CD8-positive, alpha-beta memory T cell (primary cell): ENCODE data around the gene ZNF93. TPM values are rescaled to one million over a fixed set of nuclear protein-coding genes. Genes with fewer than 3 reads are reported as not detected.
"Not testable (repeated sequence)": the region's sequence is repeated elsewhere in the genome, so short reads cannot be mapped to it uniquely, and the experiment has no call there.

Source experiments
- CTCF ChIA-PET: fragments of 350-600 bp; sonication (Branson Sonifier 250); formaldehyde crosslinking; loops from one replicate; lab custom pipeline; 2021; ENCODE audit warnings: antibody characterized with exemption; lab: Charles Lee
- POLR2A ChIA-PET: fragments of 350-600 bp; sonication (Branson Sonifier 250); formaldehyde crosslinking; loops from one replicate; lab custom pipeline; 2021; ENCODE audit warnings: antibody characterized with exemption; lab: Charles Lee
- DNase-seq, 5 donors: peaks; one replicate each; pipeline versions ENCODE4 v3.0.0 to v3.0.0-alpha.2; 2020 to 2022; ENCODE audit warnings: mixed read lengths in 1 of 5
- H3K27ac ChIP-seq: one replicate; pipeline ENCODE4 v1.7.0; 2013; ENCODE audit warnings: low read depth, mild to moderate bottlenecking, low read length, moderate library complexity
- H3K27me3 ChIP-seq: 2 replicates; pipeline ENCODE4 v1.7.0; 2013; ENCODE audit warnings: low read length, mild to moderate bottlenecking; ENCODE audit not compliant: insufficient read depth, poor library complexity, severe bottlenecking
- H3K36me3 ChIP-seq: 2 replicates; pipeline ENCODE4 v1.7.0; 2013; ENCODE audit warnings: mild to moderate bottlenecking, low read length, moderate library complexity; ENCODE audit not compliant: insufficient read depth
- H3K4me1 ChIP-seq: 2 replicates; pipeline ENCODE4 v1.7.0; 2013; ENCODE audit warnings: mild to moderate bottlenecking, low read length, moderate library complexity; ENCODE audit not compliant: insufficient read depth
- H3K4me3 ChIP-seq: 2 replicates; pipeline ENCODE4 v1.7.0; 2013; ENCODE audit warnings: mild to moderate bottlenecking, low read length
- H3K9me3 ChIP-seq: 2 replicates; pipeline ENCODE4 v1.7.0; 2013; ENCODE audit warnings: mild to moderate bottlenecking, low read length
- H3K27ac Mint-ChIP-seq, 8 donors: one replicate each; pipeline ENCODE4 v1.8.0; 2020 to 2021; ENCODE audit warnings: mixed read lengths in 8 of 8, mild to moderate bottlenecking in 6 of 8, inconsistent platforms in 3 of 8, moderate library complexity in 3 of 8
- H3K27me3 Mint-ChIP-seq, 2 donors: one replicate each; pipeline ENCODE4 v1.8.0; 2020 to 2021; ENCODE audit warnings: mixed read lengths in 2 of 2, mild to moderate bottlenecking in 1 of 2, moderate library complexity in 1 of 2
- H3K36me3 Mint-ChIP-seq, 3 donors: one replicate each; pipeline ENCODE4 v1.8.0; 2020 to 2021; ENCODE audit warnings: mixed read lengths in 3 of 3, inconsistent platforms in 1 of 3, mild to moderate bottlenecking in 1 of 3
- H3K4me1 Mint-ChIP-seq, 3 donors: one replicate each; pipeline ENCODE4 v1.8.0; 2020 to 2021; ENCODE audit warnings: mixed read lengths in 3 of 3, inconsistent platforms in 1 of 3, mild to moderate bottlenecking in 1 of 3
- H3K4me3 Mint-ChIP-seq, 7 donors: one replicate each; pipeline ENCODE4 v1.8.0; 2020 to 2021; ENCODE audit warnings: mixed read lengths in 7 of 7, mild to moderate bottlenecking in 6 of 7, moderate library complexity in 4 of 7, inconsistent platforms in 2 of 7
- H3K9me3 Mint-ChIP-seq, 5 donors: one replicate each; pipeline ENCODE4 v1.8.0; 2020 to 2022; ENCODE audit warnings: mixed read lengths in 5 of 5, mild to moderate bottlenecking in 3 of 5, moderate library complexity in 2 of 5, inconsistent platforms in 1 of 5
- polyA plus RNA-seq: library from polyadenylated mRNA; unstranded; fragments of 300-500 nt; fragmentation: Illumina TruSeq; gene quantifications from one replicate; pipeline ENCODE4 v1.2.3, GENCODE V29; 2021
- total RNA-seq, 2 experiments: library from RNA; stranded (reverse); gene quantifications; one replicate each; pipeline ENCODE4 v1.2.3, GENCODE V29; 2021

The ZNF93 gene
- total and polyA plus RNA-seq, 3 experiments from 2014 or later, result 7.9 to 9.1 (median 8.6) TPM

DNA sequence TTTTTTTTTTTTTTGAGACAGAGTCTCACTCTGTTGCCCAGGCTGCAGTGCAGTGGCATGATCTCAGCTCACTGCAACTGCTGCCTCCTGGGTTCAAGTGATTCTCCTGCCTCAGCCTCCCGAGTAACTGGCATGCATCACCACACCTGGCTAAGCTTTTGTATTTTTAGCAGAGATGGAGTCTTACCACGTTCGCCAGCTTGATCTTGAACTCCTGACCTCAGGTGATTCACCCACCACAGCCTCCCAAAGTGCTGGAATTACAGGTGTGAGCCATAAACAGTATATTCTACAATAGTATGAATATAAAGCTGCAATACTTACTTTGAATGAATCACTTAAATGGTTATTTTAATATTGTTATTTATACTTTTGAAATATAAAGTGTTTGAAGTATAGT, 6.8 kb downstream of the ZNF93 start:
- H3K9me3 Mint-ChIP-seq, H3K4me3 ChIP-seq, H3K9me3 ChIP-seq, H3K36me3 ChIP-seq, DNase-seq, H3K27me3 Mint-ChIP-seq, H3K36me3 Mint-ChIP-seq, H3K4me1 ChIP-seq, POLR2A ChIA-PET, H3K4me3 Mint-ChIP-seq, H3K27me3 ChIP-seq, H3K27ac ChIP-seq, CTCF ChIA-PET: not testable (repeated sequence)
- H3K4me1 Mint-ChIP-seq, result peaks cover 15 to 34% (median 18%) of the 10 kb centered on the region in 3 donors
- H3K27ac Mint-ChIP-seq, result peak overlapping the region in 1 of 8 donors; percentile 38

DNA sequence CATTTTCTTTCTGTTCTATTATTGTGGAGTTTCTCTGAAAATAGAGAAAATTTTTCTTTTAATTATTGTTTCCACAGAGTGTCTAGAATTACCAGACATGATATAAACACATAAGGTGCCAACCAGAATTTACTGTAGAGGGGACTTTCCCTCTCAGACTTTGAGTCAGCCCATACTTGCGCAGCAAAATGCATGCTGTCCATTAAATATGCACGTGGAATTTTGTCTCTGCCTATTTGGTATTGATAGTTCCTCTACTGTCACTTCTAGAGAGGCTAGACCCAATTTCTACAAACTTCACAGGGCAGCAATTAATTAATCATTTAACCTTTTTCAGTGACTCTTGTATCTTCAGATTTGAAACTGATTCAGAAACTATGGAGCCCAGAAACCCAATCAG, 8.9 kb downstream of the ZNF93 start:
- Histone ChIP-seq H3K9me3 (no peaks in the 10 kb centered on the region), H3K4me3 (no peak overlapping the region), H3K27ac (no peak overlapping the region), H3K36me3 (no peaks in the 10 kb centered on the region), H3K4me1 (no peaks in the 10 kb centered on the region), H3K27me3 (no peaks in the 10 kb centered on the region)
- H3K27me3 Mint-ChIP-seq, result no peaks in the 10 kb centered on the region
- ChIA-PET CTCF (no interaction called here), POLR2A (no interaction called here)
- H3K9me3 Mint-ChIP-seq, result peaks cover 0 to 1% (median 0%) of the 10 kb centered on the region in 5 donors
- no peak overlapping the region for H3K4me3 Mint-ChIP-seq
- H3K27ac Mint-ChIP-seq, result no peak overlapping the region
- peaks cover 0 to 6% (median 4%) of the 10 kb centered on the region in 3 donors for H3K36me3 Mint-ChIP-seq
- H3K4me1 Mint-ChIP-seq, result peaks cover 9 to 26% (median 11%) of the 10 kb centered on the region in 3 donors
- DNase-seq, result no peak

DNA sequence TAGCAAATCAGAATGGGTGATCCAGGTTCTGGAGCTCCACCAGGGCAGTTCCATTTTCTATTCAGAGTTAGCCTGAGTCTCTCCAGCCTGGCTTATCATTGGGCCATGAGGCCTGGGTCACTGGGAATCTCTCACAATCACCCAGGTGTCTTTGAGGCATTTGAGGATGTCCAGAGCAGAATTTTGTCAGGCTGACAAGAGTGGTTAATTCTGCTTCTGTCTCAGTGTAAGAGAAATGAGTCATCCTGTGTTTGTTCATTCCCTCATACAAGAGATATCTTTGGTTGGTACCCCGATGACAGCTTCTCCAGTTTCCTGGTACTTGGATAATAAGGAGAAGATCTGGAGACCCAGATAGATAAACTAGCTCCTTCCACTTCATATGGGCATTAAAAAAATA, 10.4 kb downstream of the ZNF93 start:
- Histone ChIP-seq H3K27me3 (no peaks in the 10 kb centered on the region), H3K27ac (no peak overlapping the region), H3K4me3 (no peak overlapping the region), H3K4me1 (no peaks in the 10 kb centered on the region), H3K9me3 (no peaks in the 10 kb centered on the region), H3K36me3 (no peaks in the 10 kb centered on the region)
- DNase-seq, result no peak
- Mint-ChIP-seq H3K4me3 (no peak overlapping the region), H3K27me3 (no peaks in the 10 kb centered on the region), H3K9me3 (peaks cover 0 to 1% (median 0%) of the 10 kb centered on the region in 5 donors), H3K27ac (no peak overlapping the region), H3K4me1 (peaks cover 5 to 17% (median 5%) of the 10 kb centered on the region in 3 donors), H3K36me3 (peaks cover 0 to 6% (median 6%) of the 10 kb centered on the region in 3 donors)
- POLR2A ChIA-PET, result interaction anchor here (1.0 kb wide), 1 partner anchor 45 kb away, joined by 4 read pairs; no protein-coding TSS in a partner anchor
- CTCF ChIA-PET, result interaction anchor here (0.7 to 1.1 kb wide), 2 partner anchors 35 to 379 kb away, joined by 3 read pairs; no protein-coding TSS in a partner anchor

DNA sequence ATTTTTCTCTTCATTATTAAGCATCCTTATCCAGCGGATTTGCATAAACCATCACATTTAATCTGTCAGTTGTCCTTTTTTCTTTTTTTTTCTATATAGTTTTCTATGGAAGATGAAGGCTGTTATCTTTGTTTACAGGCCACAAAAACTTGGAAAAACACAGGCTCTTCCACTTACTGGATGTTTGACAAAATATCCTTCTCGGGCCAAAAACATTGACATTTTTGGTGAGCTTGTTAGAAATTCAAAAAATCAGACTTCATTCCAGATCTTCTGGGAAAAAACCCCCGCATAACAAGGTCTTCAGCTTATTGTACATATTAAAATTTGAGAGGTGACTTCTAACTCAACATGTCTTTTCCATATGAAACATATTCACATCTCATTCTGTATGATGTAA, 13.8 kb downstream of the ZNF93 start:
- peaks cover 2 to 11% (median 4%) of the 10 kb centered on the region in 3 donors for H3K36me3 Mint-ChIP-seq
- Histone ChIP-seq H3K36me3 (no peaks in the 10 kb centered on the region), H3K4me3 (no peak overlapping the region), H3K27ac (no peak overlapping the region), H3K4me1 (no peaks in the 10 kb centered on the region), H3K27me3 (no peaks in the 10 kb centered on the region), H3K9me3 (no peaks in the 10 kb centered on the region)
- CTCF ChIA-PET, result no interaction called here
- H3K4me3 Mint-ChIP-seq, result no peak overlapping the region
- no peaks in the 10 kb centered on the region for H3K27me3 Mint-ChIP-seq
- peaks cover 0 to 1% (median 0%) of the 10 kb centered on the region in 5 donors for H3K9me3 Mint-ChIP-seq
- no peak overlapping the region for H3K27ac Mint-ChIP-seq
- H3K4me1 Mint-ChIP-seq, result peaks cover 2 to 11% (median 5%) of the 10 kb centered on the region in 3 donors
- POLR2A ChIA-PET, result no interaction called here
- DNase-seq, result no peak

DNA sequence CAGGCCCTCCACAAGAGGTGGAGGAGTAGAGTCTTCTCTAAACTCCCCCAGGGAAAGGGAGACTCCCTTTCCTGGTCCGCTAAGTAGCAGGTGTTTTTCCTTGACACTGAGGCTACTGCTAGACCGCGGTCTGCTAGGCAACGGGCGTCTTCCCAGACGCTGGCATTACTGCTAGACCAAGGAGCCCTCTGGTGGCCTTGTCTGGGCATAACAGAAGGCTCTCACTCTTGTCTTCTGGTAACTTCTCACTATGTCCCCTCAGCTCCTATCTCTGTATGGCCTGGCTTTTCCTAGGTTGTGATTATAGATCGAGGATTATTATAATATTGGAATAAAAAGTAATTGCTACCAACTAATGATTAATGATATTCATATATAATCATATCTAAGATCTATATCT, 29.7 kb downstream of the ZNF93 start:
- H3K4me3 Mint-ChIP-seq, H3K4me3 ChIP-seq, POLR2A ChIA-PET, H3K27me3 Mint-ChIP-seq, H3K4me1 ChIP-seq, H3K36me3 ChIP-seq, H3K27me3 ChIP-seq, H3K27ac ChIP-seq, H3K4me1 Mint-ChIP-seq, H3K27ac Mint-ChIP-seq: not testable (repeated sequence)
- CTCF ChIA-PET, result interaction anchor here (1.2 kb wide), 1 partner anchor 398 kb away, joined by 3 read pairs; no protein-coding TSS in a partner anchor
- H3K9me3 ChIP-seq, result peaks cover 22% of the 10 kb centered on the region
- DNase-seq, result peak in 4 of 5 donors; percentile 5 to 59 (median 10)
- Mint-ChIP-seq H3K36me3 (peaks cover 21 to 49% (median 38%) of the 10 kb centered on the region in 3 donors), H3K9me3 (peaks cover 27 to 45% (median 35%) of the 10 kb centered on the region in 5 donors)

DNA sequence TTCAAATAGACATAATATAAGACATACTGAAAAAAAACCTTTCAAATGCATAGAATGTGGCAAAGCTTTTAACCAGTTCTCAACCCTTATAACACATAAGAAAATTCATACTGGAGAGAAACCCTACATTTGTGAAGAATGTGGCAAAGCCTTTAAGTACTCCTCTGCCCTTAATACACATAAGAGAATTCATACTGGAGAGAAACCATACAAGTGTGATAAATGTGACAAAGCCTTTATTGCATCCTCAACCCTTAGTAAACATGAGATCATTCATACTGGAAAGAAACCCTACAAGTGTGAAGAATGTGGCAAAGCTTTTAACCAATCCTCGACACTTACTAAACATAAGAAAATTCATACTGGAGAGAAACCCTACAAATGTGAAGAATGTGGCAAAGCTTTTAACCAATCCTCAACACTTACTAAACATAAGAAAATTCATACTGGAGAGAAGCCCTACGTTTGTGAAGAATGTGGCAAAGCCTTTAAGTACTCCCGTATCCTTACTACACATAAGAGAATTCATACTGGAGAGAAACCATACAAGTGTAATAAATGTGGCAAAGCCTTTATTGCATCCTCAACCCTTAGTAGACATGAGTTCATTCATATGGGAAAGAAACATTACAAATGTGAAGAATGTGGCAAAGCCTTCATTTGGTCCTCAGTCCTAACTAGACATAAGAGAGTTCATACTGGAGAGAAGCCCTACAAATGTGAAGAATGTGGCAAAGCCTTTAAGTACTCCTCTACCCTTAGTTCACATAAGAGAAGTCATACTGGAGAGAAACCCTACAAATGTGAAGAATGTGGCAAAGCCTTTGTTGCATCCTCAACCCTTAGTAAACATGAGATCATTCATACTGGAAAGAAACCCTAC, 32.9 kb downstream of the ZNF93 start:
- H3K27me3 ChIP-seq, H3K27ac Mint-ChIP-seq: not testable (repeated sequence)
- H3K36me3 Mint-ChIP-seq, result peaks cover 18 to 36% (median 31%) of the 10 kb centered on the region in 3 donors

DNA sequence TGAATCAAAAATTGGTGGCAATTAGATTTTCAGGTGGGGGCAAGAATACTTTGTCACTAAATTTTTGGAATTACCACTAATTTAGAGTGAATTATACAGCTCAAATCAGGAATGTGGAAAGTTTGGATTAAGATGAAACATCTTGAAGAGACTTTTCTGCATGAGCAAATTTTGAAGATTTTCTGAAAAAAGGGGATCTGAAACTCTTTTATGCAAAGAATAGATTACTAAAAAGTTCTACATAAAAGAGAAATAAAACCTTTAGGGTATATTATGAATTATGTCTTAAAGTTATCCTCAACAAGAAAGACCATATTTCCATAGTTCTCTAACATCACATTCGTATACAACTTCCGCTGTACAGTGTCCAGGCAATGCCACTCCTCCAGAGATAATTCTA, 36.7 kb downstream of the ZNF93 start:
- Histone ChIP-seq H3K9me3 (peaks cover 22% of the 10 kb centered on the region), H3K27me3 (no peaks in the 10 kb centered on the region), H3K4me1 (no peaks in the 10 kb centered on the region), H3K4me3 (no peak overlapping the region), H3K36me3 (peaks cover 8% of the 10 kb centered on the region), H3K27ac (no peak overlapping the region)
- ChIA-PET CTCF (no interaction called here), POLR2A (no interaction called here)
- H3K27me3 Mint-ChIP-seq, result peaks cover 0 to 2% of the 10 kb centered on the region in 2 donors
- H3K4me1 Mint-ChIP-seq, result no peaks in the 10 kb centered on the region
- peaks cover 55 to 67% (median 59%) of the 10 kb centered on the region in 5 donors for H3K9me3 Mint-ChIP-seq
- H3K4me3 Mint-ChIP-seq, result no peak overlapping the region
- DNase-seq, result no peak
- H3K27ac Mint-ChIP-seq, result no peak overlapping the region
- H3K36me3 Mint-ChIP-seq, result peaks cover 12 to 29% (median 22%) of the 10 kb centered on the region in 3 donors

More for the DNA sequence above, 32.9 kb downstream of the ZNF93 start:
- peaks cover 40 to 61% (median 57%) of the 10 kb centered on the region in 5 donors for H3K9me3 Mint-ChIP-seq
- DNase-seq, H3K4me1 Mint-ChIP-seq, H3K36me3 ChIP-seq, H3K4me1 ChIP-seq, H3K27me3 Mint-ChIP-seq, H3K27ac ChIP-seq, H3K4me3 ChIP-seq, CTCF ChIA-PET, POLR2A ChIA-PET, H3K4me3 Mint-ChIP-seq: not testable (repeated sequence)
- peaks cover 25% of the 10 kb centered on the region for H3K9me3 ChIP-seq

DNA sequence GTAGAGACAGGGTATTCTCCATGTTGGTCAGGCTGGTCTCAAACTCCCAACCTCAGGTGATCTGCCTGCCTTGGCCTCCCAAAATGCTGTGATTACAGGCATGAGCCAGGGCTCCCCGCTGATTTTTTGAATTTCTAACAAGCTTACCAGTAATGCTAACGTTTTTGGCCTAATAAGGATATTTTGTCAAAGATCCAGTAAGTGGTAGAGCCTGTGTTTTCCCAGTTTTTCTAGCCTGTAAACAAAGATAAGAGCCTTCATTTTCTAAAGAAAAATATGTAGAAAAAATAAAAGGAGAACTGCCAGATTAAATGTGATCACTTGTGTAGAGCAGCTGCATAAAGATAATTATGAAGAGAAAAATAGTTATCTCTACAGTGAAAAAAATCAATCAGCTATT, 37.7 kb downstream of the ZNF93 start:
- Histone ChIP-seq H3K27me3 (no peaks in the 10 kb centered on the region), H3K4me3 (no peak overlapping the region), H3K27ac (no peak overlapping the region), H3K36me3 (peaks cover 5% of the 10 kb centered on the region), H3K9me3 (peaks cover 13% of the 10 kb centered on the region), H3K4me1 (no peaks in the 10 kb centered on the region)
- Mint-ChIP-seq H3K27ac (no peak overlapping the region), H3K4me3 (no peak overlapping the region), H3K4me1 (no peaks in the 10 kb centered on the region), H3K27me3 (peaks cover 0 to 2% of the 10 kb centered on the region in 2 donors), H3K36me3 (peaks cover 6 to 19% (median 11%) of the 10 kb centered on the region in 3 donors), H3K9me3 (peaks cover 45 to 57% (median 49%) of the 10 kb centered on the region in 5 donors)
- POLR2A ChIA-PET, result no interaction called here
- DNase-seq, result no peak
- CTCF ChIA-PET, result no interaction called here
